CD4-positive, alpha-beta T cell (primary cell): ENCODE measurements around the gene ONECUT1. TPM values are rescaled to one million over a fixed set of nuclear protein-coding genes. Genes with fewer than 3 reads are reported as not detected.

ENCODE experiments used
- ATAC-seq: fragments of 200-7000 bp; cut with Tn5 transposase; one replicate; pipeline ENCODE4 v1.10.0; 2022; ENCODE audit warnings: mild to moderate bottlenecking; ENCODE audit not compliant: poor library complexity
- CTCF ChIA-PET: fragments of 350-600 bp; sonication (Branson Sonifier 250); formaldehyde crosslinking; loops from one replicate; lab custom pipeline; 2021; ENCODE audit warnings: antibody characterized with exemption, inconsistent platforms; lab: Charles Lee
- POLR2A ChIA-PET: fragments of 350-600 bp; sonication (Branson Sonifier 250); formaldehyde crosslinking; loops from one replicate; lab custom pipeline; 2021; ENCODE audit warnings: antibody characterized with exemption, inconsistent platforms; lab: Charles Lee
- DNase-seq, 14 experiments: peaks; one replicate each; pipeline ENCODE4 v3.0.0-alpha.2; 2013 to 2020; ENCODE audit warnings: mixed read lengths in 2 of 14
- H3K27ac ChIP-seq, 2 donors: one replicate each; pipeline versions ENCODE4 v1.5.1 to v1.7.0; 2013; ENCODE audit warnings: low read length in 2 of 2, low read depth in 1 of 2, mild to moderate bottlenecking in 1 of 2
- H3K27me3 ChIP-seq, 2 experiments: 1 replicate in 1 of 2; 2 replicates in 1 of 2; pipeline versions ENCODE4 v1.6.1 to v1.7.0; 2013; ENCODE audit warnings: low read length in 2 of 2, control low read depth in 1 of 2, mild to moderate bottlenecking in 1 of 2, moderate library complexity in 1 of 2; ENCODE audit not compliant: insufficient read depth in 2 of 2, control insufficient read depth in 1 of 2
- H3K36me3 ChIP-seq: one replicate; pipeline ENCODE4 v1.6.1; 2013; ENCODE audit warnings: low read length, control low read depth; ENCODE audit not compliant: insufficient read depth
- H3K4me1 ChIP-seq: one replicate; pipeline ENCODE4 v1.6.1; 2013; ENCODE audit warnings: low read length, control low read depth; ENCODE audit not compliant: insufficient read depth
- H3K4me3 ChIP-seq: one replicate; pipeline ENCODE4 v1.5.1; 2013; ENCODE audit warnings: mild to moderate bottlenecking, low read length, moderate library complexity
- H3K9me3 ChIP-seq, 2 experiments: 1 replicate in 1 of 2; 2 replicates in 1 of 2; pipeline versions ENCODE4 v1.6.1 to v1.7.0; 2013; ENCODE audit warnings: low read length in 2 of 2, mild to moderate bottlenecking in 2 of 2, control low read depth in 1 of 2, moderate library complexity in 1 of 2; ENCODE audit not compliant: control insufficient read depth in 1 of 2, insufficient read depth in 1 of 2
- H3K27ac Mint-ChIP-seq: one replicate; pipeline ENCODE4 v1.8.0; 2020; ENCODE audit warnings: mixed read lengths
- H3K27me3 Mint-ChIP-seq: one replicate; pipeline ENCODE4 v1.8.0; 2021; ENCODE audit warnings: mixed read lengths
- H3K36me3 Mint-ChIP-seq: one replicate; pipeline ENCODE4 v1.8.0; 2021; ENCODE audit warnings: low read depth, mixed read lengths
- H3K4me1 Mint-ChIP-seq: one replicate; pipeline ENCODE4 v1.8.0; 2021; ENCODE audit warnings: low read depth, mixed read lengths
- H3K4me3 Mint-ChIP-seq: one replicate; pipeline ENCODE4 v1.8.0; 2020; ENCODE audit warnings: mild to moderate bottlenecking, mixed read lengths
- H3K9me3 Mint-ChIP-seq: one replicate; pipeline ENCODE4 v1.8.0; 2020; ENCODE audit warnings: mixed read lengths
- CTCF ChIP-seq: fragments of 200-600 bp; IDR thresholded peaks from one replicate; pipeline ENCODE4 v1.8.0; 2022; ENCODE audit warnings: antibody characterized with exemption, mild to moderate bottlenecking
- intact Hi-C, 2 experiments: fragments of 100-400 bp; cut with DNase I in 1 of 2; cut with micrococcal nuclease in 1 of 2; formaldehyde crosslinking; loops; one replicate each; pipeline versions ENCODE4 v1.15.1 to v1.9.0; 2023 to 2025; cut with DNase I, micrococcal nuclease
- total RNA-seq, 174 experiments: library from RNA in 2 of 174; stranded (reverse) in 2 of 174; gene quantifications; one replicate each; pipeline ENCODE4 v1.2.3 and lab custom pipeline; 2021 to 2026

Gene ONECUT1
- total RNA-seq, 2 experiments from 2014 or later, result not detected

GRCh38 chr15:52808441-52808840 is 18.3 kb upstream of the ONECUT1 start:
- Mint-ChIP-seq H3K4me1 (peaks cover 12% of the 10 kb centered on the region), H3K27ac (no peak overlapping the region), H3K4me3 (no peak overlapping the region), H3K27me3 (peaks cover 85% of the 10 kb centered on the region), H3K9me3 (no peaks in the 10 kb centered on the region), H3K36me3 (no peaks in the 10 kb centered on the region)
- Histone ChIP-seq H3K4me3 (no peak overlapping the region), H3K27ac (no peak overlapping the region), H3K36me3 (no peaks in the 10 kb centered on the region), H3K9me3 (peaks cover 0 to 19% of the 10 kb centered on the region in 2 experiments), H3K27me3 (peaks cover 62 to 86% of the 10 kb centered on the region in 2 experiments), H3K4me1 (peaks cover 29% of the 10 kb centered on the region)
- intact Hi-C loops, result no loop called here
- no peak for TF ChIP-seq CTCF
- no peak for ATAC-seq
- ChIA-PET CTCF (interaction anchor here (1.0 kb wide), 1 partner anchor 11 kb away, joined by 4 read pairs; no protein-coding TSS in a partner anchor), POLR2A (no interaction called here)
- DNase-seq, result no peak

- Mint-ChIP-seq H3K27ac (no peak overlapping the region), H3K9me3 (no peaks in the 10 kb centered on the region), H3K36me3 (no peaks in the 10 kb centered on the region), H3K4me1 (peaks cover 22% of the 10 kb centered on the region), H3K27me3 (peaks cover 87% of the 10 kb centered on the region), H3K4me3 (no peak overlapping the region)
- Histone ChIP-seq H3K4me1 (peaks cover 31% of the 10 kb centered on the region), H3K27me3 (peaks cover 78 to 98% of the 10 kb centered on the region in 2 experiments), H3K4me3 (no peak overlapping the region), H3K9me3 (peaks cover 7 to 26% of the 10 kb centered on the region in 2 experiments), H3K27ac (no peak overlapping the region), H3K36me3 (no peaks in the 10 kb centered on the region)
- CTCF ChIA-PET, result no interaction called here
- POLR2A ChIA-PET, result interaction anchor here (0.6 kb wide), 2 partner anchors 912 to 1068 kb away, joined by 3 read pairs; no protein-coding TSS in a partner anchor
- no peak for TF ChIP-seq CTCF
- DNase-seq, result no peak
- ATAC-seq, result no peak
- intact Hi-C loops, result no loop called here
Observed at GRCh38 chr15:52806284-52806655, 16.1 kb upstream of the ONECUT1 start.

- Mint-ChIP-seq H3K27me3 (peaks cover 87% of the 10 kb centered on the region), H3K9me3 (no peaks in the 10 kb centered on the region), H3K36me3 (no peaks in the 10 kb centered on the region), H3K4me3 (peak overlapping the region; percentile 59), H3K27ac (no peak overlapping the region), H3K4me1 (peaks cover 26% of the 10 kb centered on the region)
- POLR2A ChIA-PET, result interaction anchor here (0.6 to 0.9 kb wide), 4 partner anchors 13 to 1068 kb away, joined by 3 read pairs; no protein-coding TSS in a partner anchor
- TF ChIP-seq CTCF, result no peak
- peaks cover 34% of the 10 kb centered on the region for H3K4me1 ChIP-seq
- H3K27me3 ChIP-seq, result peaks cover 80 to 99% of the 10 kb centered on the region in 2 experiments
- H3K4me3 ChIP-seq, result peak overlapping the region; percentile 45
- no peaks in the 10 kb centered on the region for H3K36me3 ChIP-seq
- no peak overlapping the region for H3K27ac ChIP-seq
- intact Hi-C loops, result no loop called here
- CTCF ChIA-PET, result no interaction called here
- ATAC-seq, result peak; percentile 62
- peak in 1 of 14 experiments; percentile 32 for DNase-seq
- H3K9me3 ChIP-seq, result peaks cover 10 to 33% of the 10 kb centered on the region in 2 experiments
Observed at GRCh38 chr15:52805351-52806283, 15.5 kb upstream of the ONECUT1 start.
